PC-3 (cell line): ENCODE measurements around the gene CRYGN. TPM values are rescaled to one million over a fixed set of nuclear protein-coding genes. Genes with fewer than 3 reads are reported as not detected.

ENCODE experiments used
- ATAC-seq: fragments of 200-7000 bp; cut with Tn5 transposase; 2 replicates; pipeline ENCODE4 v1.9.1; 2020; ENCODE audit warnings: mild to moderate bottlenecking, moderate library complexity
- BruUV-seq: library from RNA; stranded (reverse); fragments of 400-500 nt; replicated peaks from 2 replicates; lab custom pipeline; 2021; lab: Mats Ljungman, UMichigan
- CTCF ChIA-PET: fragments of 300-600 bp; sonication (Branson Sonifier 250); formaldehyde crosslinking; loops from one replicate; lab custom pipeline; 2022; ENCODE audit warnings: antibody characterized with exemption; lab: Charles Lee
- POLR2A ChIA-PET: fragments of 300-600 bp; sonication (Branson Sonifier 250); formaldehyde crosslinking; loops from one replicate; lab custom pipeline; 2022; ENCODE audit warnings: antibody characterized with exemption; ENCODE audit not compliant: unreplicated experiment; lab: Charles Lee
- DNase-seq: peaks from one replicate; pipeline ENCODE4 v3.0.0-alpha.2; 2015
- H2AFZ ChIP-seq: fragments of 300-600 bp; sonication (generic); 2 replicates; pipeline ENCODE4 v1.6.0; 2016; ENCODE audit warnings: antibody characterized with exemption, low read length
- H3F3A ChIP-seq: fragments of 300-600 bp; sonication (generic); one replicate; pipeline ENCODE4 v1.6.0; 2017; ENCODE audit warnings: antibody characterized with exemption, low read length, control low read depth, mild to moderate bottlenecking; ENCODE audit not compliant: unreplicated experiment
- H3K27ac ChIP-seq: fragments of 300-600 bp; sonication (generic); 2 replicates; pipeline ENCODE4 v1.5.1; 2016; ENCODE audit warnings: mild to moderate bottlenecking, low read length
- H3K27me3 ChIP-seq: fragments of 300-600 bp; sonication (generic); 2 replicates; pipeline ENCODE4 v1.6.1; 2016; ENCODE audit warnings: low read length, mixed read lengths
- H3K36me3 ChIP-seq: fragments of 300-600 bp; sonication (generic); 2 replicates; pipeline ENCODE4 v1.6.1; 2016; ENCODE audit warnings: low read depth, mixed run types, low read length, mixed read lengths
- H3K4me1 ChIP-seq: fragments of 300-600 bp; sonication (generic); 2 replicates; pipeline ENCODE4 v1.5.1; 2016; ENCODE audit warnings: low read length; ENCODE audit not compliant: insufficient read depth
- H3K4me2 ChIP-seq: fragments of 300-600 bp; sonication (generic); 2 replicates; pipeline ENCODE4 v1.6.0; 2016; ENCODE audit warnings: low read length
- H3K4me3 ChIP-seq: fragments of 300-600 bp; sonication (generic); 2 replicates; pipeline ENCODE4 v1.5.1; 2016; ENCODE audit warnings: mild to moderate bottlenecking, low read length, mixed read lengths
- H3K79me2 ChIP-seq: fragments of 300-600 bp; sonication (generic); 2 replicates; pipeline ENCODE4 v1.6.1; 2017; ENCODE audit warnings: low read length, mixed read lengths
- H3K9ac ChIP-seq: fragments of 300-600 bp; sonication (generic); 2 replicates; pipeline ENCODE4 v1.6.0; 2016; ENCODE audit warnings: mild to moderate bottlenecking, low read length
- H3K9me2 ChIP-seq: fragments of 300-600 bp; sonication (generic); replicated peaks from 2 replicates; pipeline ENCODE4 v1.6.1; 2016; ENCODE audit warnings: mixed run types, low read length, mixed read lengths
- H3K9me3 ChIP-seq: fragments of 300-600 bp; sonication (generic); 2 replicates; pipeline ENCODE4 v1.6.1; 2016; ENCODE audit warnings: low read length, mixed read lengths
- H4K20me1 ChIP-seq: fragments of 300-600 bp; sonication (generic); 2 replicates; pipeline ENCODE4 v1.6.1; 2016; ENCODE audit warnings: low read length, mixed read lengths
- EZH2 ChIP-seq: fragments of 300-600 bp; sonication (generic); IDR thresholded peaks from one replicate; pipeline ENCODE4 v1.6.1; 2017; ENCODE audit warnings: antibody characterized with exemption, mild to moderate bottlenecking, low read length; ENCODE audit not compliant: unreplicated experiment
- EZH2phosphoT487 ChIP-seq: fragments of 300-600 bp; sonication (generic); IDR thresholded peaks from 2 replicates; pipeline ENCODE4 v1.6.1; 2018; ENCODE audit warnings: mild to moderate bottlenecking, antibody characterized with exemption, low read length, borderline replicate concordance
- intact Hi-C: fragments of 100-400 bp; cut with micrococcal nuclease; formaldehyde crosslinking; loops from 2 replicates; pipeline ENCODE4 v1.9.0; 2023
- total RNA-seq: library from RNA; depleted of rRNA; stranded (reverse); fragments of >200 nt; gene quantifications from 2 replicates; pipeline ENCODE4 v1.2.3, GENCODE V29; 2014
- TF ChIP-seq, protein P1 (sequence below): fragments of 300-600 bp; sonication (generic); conservative IDR thresholded peaks from 2 replicates; pipeline ENCODE4 v1.5.1; 2017; ENCODE audit warnings: antibody characterized with exemption, low read depth, mild to moderate bottlenecking, low read length

The CRYGN gene
- total RNA-seq, 1 experiment from 2014 or later: 0.11 TPM

- no peaks in the 10 kb centered on the region for H4K20me1 ChIP-seq
- H3K27ac ChIP-seq: no peak overlapping the region
- ChIA-PET POLR2A (no interaction called here), CTCF (no interaction called here)
- no peaks in the 10 kb centered on the region for H3K79me2 ChIP-seq
- no peaks in the 10 kb centered on the region for H3K4me1 ChIP-seq
- H3K4me2 ChIP-seq: no peak overlapping the region
- no peak overlapping the region for H3K9ac ChIP-seq
- no peaks in the 10 kb centered on the region for H3K9me3 ChIP-seq
- BruUV-seq: no TSS peak
- H3K4me3 ChIP-seq: no peak overlapping the region
- TF ChIP-seq EZH2: no peak
- TF ChIP-seq, protein P1, sequence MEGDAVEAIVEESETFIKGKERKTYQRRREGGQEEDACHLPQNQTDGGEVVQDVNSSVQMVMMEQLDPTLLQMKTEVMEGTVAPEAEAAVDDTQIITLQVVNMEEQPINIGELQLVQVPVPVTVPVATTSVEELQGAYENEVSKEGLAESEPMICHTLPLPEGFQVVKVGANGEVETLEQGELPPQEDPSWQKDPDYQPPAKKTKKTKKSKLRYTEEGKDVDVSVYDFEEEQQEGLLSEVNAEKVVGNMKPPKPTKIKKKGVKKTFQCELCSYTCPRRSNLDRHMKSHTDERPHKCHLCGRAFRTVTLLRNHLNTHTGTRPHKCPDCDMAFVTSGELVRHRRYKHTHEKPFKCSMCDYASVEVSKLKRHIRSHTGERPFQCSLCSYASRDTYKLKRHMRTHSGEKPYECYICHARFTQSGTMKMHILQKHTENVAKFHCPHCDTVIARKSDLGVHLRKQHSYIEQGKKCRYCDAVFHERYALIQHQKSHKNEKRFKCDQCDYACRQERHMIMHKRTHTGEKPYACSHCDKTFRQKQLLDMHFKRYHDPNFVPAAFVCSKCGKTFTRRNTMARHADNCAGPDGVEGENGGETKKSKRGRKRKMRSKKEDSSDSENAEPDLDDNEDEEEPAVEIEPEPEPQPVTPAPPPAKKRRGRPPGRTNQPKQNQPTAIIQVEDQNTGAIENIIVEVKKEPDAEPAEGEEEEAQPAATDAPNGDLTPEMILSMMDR: no peak
- no peak for TF ChIP-seq EZH2phosphoT487
- intact Hi-C loops: no loop called here
- no peak overlapping the region for H2AFZ ChIP-seq
- no peaks in the 10 kb centered on the region for H3K36me3 ChIP-seq
- H3K9me2 ChIP-seq: no peaks in the 10 kb centered on the region
- ATAC-seq: no peak
- DNase-seq: no peak
- no peaks in the 10 kb centered on the region for H3K27me3 ChIP-seq
- H3F3A ChIP-seq: no peaks in the 10 kb centered on the region
Measured at GRCh38 chr7:151397026-151397425, 42.9 kb downstream of the CRYGN start.

DNA sequence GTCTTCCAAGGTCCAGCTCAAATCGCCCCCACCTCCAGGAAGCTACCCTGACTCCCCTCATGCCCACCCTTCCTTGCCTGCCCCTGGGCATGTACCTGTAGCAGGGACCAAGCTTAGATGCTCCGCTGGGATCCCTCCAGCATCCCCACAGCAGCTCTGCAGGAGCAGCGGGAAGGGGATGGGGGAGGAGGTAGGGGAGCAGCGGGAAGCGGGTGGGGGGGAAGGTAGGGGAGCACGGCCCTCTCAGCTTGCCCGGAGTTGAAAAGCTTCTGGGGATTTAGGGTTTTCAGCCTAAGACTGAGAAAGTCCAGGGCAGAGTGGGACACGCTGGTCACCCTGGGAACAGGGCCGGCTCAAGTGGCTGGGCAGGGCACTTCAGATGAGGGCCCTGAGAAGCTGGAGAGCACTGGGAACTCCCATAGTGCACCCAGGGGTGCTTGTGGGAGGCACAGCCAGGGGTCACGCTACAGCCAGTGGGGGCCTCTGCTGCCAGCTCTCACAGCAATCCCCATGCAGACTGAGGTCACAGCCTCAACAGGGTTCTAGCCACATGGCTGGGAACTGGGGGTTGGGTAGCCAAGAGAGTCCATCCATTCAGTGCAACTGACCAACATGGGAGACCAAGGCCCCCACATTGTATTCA lies 43.5 kb downstream of the CRYGN start:
- H3F3A ChIP-seq: no peaks in the 10 kb centered on the region
- intact Hi-C loops: no loop called here
- H3K27me3 ChIP-seq: no peaks in the 10 kb centered on the region
- DNase-seq: no peak
- H3K4me1 ChIP-seq: no peaks in the 10 kb centered on the region
- POLR2A ChIA-PET: no interaction called here
- no peaks in the 10 kb centered on the region for H3K79me2 ChIP-seq
- no peaks in the 10 kb centered on the region for H3K36me3 ChIP-seq
- no peak overlapping the region for H3K27ac ChIP-seq
- no peaks in the 10 kb centered on the region for H3K9me2 ChIP-seq
- H3K9ac ChIP-seq: no peak overlapping the region
- no peak for ATAC-seq
- H3K9me3 ChIP-seq: no peaks in the 10 kb centered on the region
- no peak for TF ChIP-seq EZH2
- TF ChIP-seq, protein P1: no peak
- TF ChIP-seq EZH2phosphoT487: no peak
- CTCF ChIA-PET: no interaction called here
- no peaks in the 10 kb centered on the region for H4K20me1 ChIP-seq
- no TSS peak for BruUV-seq
- H3K4me3 ChIP-seq: no peak overlapping the region
- no peak overlapping the region for H3K4me2 ChIP-seq
- H2AFZ ChIP-seq: no peak overlapping the region

DNA sequence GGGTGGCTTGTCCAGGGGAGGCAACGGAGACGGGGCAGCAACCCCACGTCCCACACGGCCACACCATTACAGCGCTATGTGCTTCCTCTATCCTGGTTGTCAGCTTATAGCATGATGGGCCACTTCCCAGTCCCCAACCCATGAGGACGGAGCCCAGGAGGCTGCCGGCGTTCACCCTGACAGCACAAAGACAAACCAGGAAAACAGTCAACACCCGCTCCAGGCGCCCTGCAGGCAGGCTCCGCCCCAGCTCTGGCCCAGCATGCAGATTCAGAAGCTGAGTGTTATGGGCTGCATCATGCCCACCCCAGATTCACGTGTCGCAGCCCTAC lies 44.9 kb downstream of the CRYGN start:
- no peak for ATAC-seq

More for the DNA sequence above, 44.9 kb downstream of the CRYGN start:
- Histone ChIP-seq H3K27ac (no peak overlapping the region), H3K9ac (no peak overlapping the region), H3K27me3 (no peaks in the 10 kb centered on the region), H3K4me2 (no peak overlapping the region), H3K36me3 (no peaks in the 10 kb centered on the region), H3K4me3 (no peak overlapping the region), H3K4me1 (no peaks in the 10 kb centered on the region), H4K20me1 (no peaks in the 10 kb centered on the region), H2AFZ (no peak overlapping the region), H3F3A (no peaks in the 10 kb centered on the region), H3K79me2 (no peaks in the 10 kb centered on the region), H3K9me2 (no peaks in the 10 kb centered on the region), H3K9me3 (no peaks in the 10 kb centered on the region)
- ChIA-PET POLR2A (no interaction called here), CTCF (no interaction called here)
- BruUV-seq: no TSS peak
- TF ChIP-seq EZH2phosphoT487 (no peak), EZH2 (no peak)
- TF ChIP-seq, protein P1: no peak
- no peak for DNase-seq
- intact Hi-C loops: no loop called here
